D721Med (cell line): ENCODE data around the gene HAND1.

ENCODE experiments used
- DNase-seq: peaks from one replicate; pipeline ENCODE4 v3.0.0; 2011; ENCODE audit warnings: low spot score; ENCODE audit not compliant: insufficient read length
- FAIRE-seq: peaks from 2 replicates; lab custom pipeline; 2011; peaks lifted over from hg19 to GRCh38; lab: Jason Lieb, UNC
- TF ChIP-seq, protein P1 (sequence below): IDR thresholded peaks from 2 replicates; pipeline ENCODE4 v1.5.1; 2012; ENCODE audit warnings: mild to moderate bottlenecking, control low read depth; ENCODE audit not compliant: insufficient read depth; ENCODE audit errors: missing control alignments

The HAND1 gene

DNA sequence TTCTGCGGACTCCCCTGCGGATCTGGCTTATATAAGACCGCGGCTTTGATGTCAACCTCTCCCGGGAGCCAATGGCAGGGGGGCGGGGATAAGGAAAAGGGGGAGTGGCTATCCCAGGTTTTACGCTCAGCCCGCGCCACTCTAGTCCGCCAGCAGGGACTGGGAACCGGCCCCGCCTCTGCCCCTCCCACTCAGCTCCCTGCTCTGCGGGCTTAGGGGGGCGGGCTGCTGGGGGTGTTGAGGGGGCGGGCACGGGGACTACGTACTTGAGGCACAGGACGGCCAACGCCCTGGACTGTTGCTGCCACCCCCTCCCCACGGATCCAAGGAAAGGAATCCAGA lies at the start of gene HAND1:
TSS of gene HAND1 (minus strand) at position 4 of the 342 bp plus-strand sequence. CDS start 219 bp downstream, outside the sequence.
- no peak for FAIRE-seq
- peak; percentile 88 for DNase-seq
- TF ChIP-seq, protein P1, sequence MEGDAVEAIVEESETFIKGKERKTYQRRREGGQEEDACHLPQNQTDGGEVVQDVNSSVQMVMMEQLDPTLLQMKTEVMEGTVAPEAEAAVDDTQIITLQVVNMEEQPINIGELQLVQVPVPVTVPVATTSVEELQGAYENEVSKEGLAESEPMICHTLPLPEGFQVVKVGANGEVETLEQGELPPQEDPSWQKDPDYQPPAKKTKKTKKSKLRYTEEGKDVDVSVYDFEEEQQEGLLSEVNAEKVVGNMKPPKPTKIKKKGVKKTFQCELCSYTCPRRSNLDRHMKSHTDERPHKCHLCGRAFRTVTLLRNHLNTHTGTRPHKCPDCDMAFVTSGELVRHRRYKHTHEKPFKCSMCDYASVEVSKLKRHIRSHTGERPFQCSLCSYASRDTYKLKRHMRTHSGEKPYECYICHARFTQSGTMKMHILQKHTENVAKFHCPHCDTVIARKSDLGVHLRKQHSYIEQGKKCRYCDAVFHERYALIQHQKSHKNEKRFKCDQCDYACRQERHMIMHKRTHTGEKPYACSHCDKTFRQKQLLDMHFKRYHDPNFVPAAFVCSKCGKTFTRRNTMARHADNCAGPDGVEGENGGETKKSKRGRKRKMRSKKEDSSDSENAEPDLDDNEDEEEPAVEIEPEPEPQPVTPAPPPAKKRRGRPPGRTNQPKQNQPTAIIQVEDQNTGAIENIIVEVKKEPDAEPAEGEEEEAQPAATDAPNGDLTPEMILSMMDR: no peak

DNA sequence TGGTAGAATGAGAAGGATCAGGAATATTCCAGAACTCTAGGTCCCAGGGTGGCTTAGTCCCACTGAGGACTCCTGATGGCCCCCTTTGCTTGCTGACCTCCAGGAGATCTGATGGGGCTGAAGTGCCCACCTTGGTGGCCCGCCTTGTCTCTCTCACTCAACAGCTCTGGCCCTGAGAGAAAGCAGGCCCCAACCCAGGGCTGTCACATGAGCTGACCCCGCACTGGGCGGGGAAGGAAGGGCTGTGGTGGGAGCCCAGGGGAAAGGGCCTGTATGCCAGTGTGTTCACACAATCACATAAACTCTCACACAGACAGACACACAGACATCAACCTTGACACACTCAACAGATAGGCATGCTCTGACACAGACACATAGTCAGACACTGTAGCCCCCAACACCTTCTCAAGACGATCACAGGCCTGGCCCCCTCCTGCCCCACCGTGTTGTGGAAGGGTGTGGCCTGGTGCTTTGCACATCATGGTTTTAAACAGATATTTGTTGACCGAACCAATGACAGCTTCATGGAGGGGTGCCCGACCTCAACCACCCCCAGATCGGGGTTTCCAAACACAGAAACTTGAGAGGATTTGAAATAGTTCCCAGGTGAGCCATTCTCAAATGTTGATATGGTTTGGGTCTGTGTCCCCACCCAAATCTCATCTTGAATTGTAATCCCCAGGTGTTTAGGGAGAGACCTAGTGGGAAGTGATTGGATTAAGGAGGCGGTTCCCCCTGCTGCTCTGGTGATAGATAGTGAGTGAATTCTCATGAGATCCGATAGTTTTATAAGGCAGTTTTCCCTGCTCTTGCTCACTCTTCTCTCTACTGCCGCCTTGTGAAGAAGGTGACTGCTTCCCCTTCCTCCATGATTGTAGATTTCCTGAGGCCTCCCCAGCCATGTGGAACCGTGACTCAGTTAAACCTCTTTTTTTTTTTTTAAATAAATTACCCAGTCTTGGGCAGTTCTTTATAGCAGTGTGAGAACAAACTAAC lies 48.5 kb upstream of the HAND1 start:
- TF ChIP-seq, protein P1: no peak
- DNase-seq (no peak), FAIRE-seq (no peak)

DNA sequence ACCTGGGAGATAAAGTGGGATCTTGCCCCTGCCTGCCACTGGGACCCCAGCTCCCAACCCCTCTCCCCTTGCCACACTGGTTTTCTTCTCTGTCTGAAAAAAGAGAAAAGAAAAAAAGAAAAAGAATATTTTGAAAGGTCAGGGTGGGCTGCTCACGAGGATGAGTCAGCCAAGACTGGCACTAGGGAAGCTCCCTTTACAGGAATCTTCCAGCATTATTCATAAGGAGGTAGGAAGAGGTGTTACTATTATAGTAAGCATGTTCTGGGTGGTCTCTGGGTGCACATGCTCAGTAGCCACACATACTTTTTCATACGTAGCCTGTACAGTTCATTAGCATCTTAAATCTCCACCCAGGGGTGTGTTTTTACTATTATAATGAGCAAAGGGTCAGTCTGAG lies 46.8 kb upstream of the HAND1 start:
- DNase-seq: no peak
- TF ChIP-seq, protein P1: no peak
- no peak for FAIRE-seq

DNA sequence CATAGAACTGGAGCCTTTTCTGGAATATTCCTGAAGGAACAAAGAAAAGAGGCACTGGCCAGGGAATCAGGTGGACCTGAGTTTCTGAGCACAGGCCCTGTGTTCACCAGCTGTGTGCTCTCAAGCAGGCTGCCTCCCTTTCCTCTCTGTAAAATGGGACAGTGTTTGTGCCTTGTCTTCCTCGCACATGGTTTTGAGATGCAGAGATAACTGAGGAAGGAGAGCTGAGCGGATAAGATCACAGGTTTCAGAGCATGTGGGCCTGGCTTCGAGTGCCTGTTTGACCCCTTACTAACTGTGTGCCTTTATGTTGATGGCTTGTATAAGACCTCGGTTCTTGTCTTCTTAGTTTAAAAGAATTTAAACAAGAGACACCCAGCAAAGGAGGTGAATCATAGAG lies 46.2 kb upstream of the HAND1 start:
- FAIRE-seq: no peak
- DNase-seq: no peak
- TF ChIP-seq, protein P1: no peak

DNA sequence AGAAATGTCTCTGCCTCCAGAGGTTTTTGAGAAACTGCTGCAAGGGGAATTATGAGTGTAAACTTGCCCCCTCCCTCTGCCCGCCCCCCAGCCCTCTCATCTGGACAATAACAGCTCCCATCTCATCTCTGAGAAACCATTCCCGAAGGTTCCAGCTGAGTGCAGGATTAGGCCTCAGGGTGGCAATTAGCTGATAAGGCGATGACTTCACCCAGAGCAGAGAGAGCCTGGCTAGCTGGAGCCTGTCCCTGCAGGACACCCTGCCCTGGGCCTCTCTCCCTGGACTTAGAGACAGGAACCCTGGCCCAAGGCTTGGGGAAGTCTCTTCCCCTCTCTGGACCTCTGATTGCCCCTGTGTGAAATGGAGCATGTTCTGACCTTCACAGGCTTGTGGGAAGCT lies 45.7 kb upstream of the HAND1 start:
- TF ChIP-seq, protein P1: no peak
- FAIRE-seq (no peak), DNase-seq (no peak)

DNA sequence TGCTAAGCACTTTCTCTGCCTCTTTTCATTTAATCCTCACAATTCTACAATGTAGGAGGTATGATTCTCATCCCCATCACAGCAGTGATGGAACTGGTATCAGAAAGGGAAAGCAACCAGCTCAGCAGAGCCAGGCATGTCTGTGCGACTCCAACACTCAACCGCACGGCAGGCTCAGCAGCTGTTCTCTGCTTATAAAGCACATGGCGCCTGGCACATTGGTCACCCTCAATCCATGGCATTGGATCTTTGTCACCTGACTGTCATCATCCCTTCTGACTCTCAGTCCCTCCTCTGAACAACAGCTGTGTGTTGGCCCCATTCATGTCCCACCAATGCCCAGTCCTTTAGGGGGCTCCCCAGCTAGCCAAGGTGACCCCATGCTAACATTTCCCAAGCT lies 45.1 kb upstream of the HAND1 start:
- DNase-seq (no peak), FAIRE-seq (no peak)
- TF ChIP-seq, protein P1: no peak

DNA sequence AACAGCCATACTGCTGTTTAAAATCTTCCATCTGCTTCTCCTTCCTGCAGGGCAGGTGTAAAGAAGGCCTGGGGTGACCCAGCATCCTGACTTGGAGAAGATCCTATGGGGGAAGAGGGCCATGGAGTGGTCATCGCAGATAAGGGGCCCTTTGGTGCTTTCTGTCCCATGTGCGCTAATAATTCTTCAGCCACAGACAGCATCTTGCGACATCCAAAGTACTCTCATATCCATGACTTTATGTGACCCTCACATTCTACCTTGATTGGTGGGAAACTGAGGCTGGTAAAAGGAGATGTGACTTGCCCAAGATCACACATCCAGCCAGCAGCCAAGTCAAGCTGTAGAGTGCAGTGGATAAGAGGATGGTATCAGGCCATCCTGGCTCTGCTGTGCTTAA lies 44.3 kb upstream of the HAND1 start:
- DNase-seq (no peak), FAIRE-seq (no peak)
- TF ChIP-seq, protein P1: no peak
